HepG2 (cell line): Measurements from ENCODE around the gene ALPL. TPM values are rescaled to one million over a fixed set of nuclear protein-coding genes. Genes with fewer than 3 reads are reported as not detected.

Experiments used
- ATAC-seq: fragments of 200-7000 bp; cut with Tn5 transposase; 3 replicates; pipeline ENCODE4 v1.9.1; 2020; ENCODE audit warnings: mild to moderate bottlenecking, moderate library complexity
- BruUV-seq: library from RNA; stranded (reverse); fragments of 400-500 nt; replicated peaks from 2 replicates; lab custom pipeline; 2021; lab: Mats Ljungman, UMichigan
- CTCF ChIA-PET: fragments of 300-600 bp; formaldehyde crosslinking; extraction: SDS; loops from one replicate; lab custom pipeline; 2021; ENCODE audit warnings: low total read pairs, inconsistent platforms, low intra/inter-chr PET ratio; lab: Yijun Ruan, JAX
- POLR2A ChIA-PET: fragments of 350-600 bp; sonication (Branson Sonifier 250); formaldehyde crosslinking; loops from one replicate; lab custom pipeline; 2020; ENCODE audit warnings: antibody characterized with exemption, inconsistent platforms; lab: Yijun Ruan, JAX
- DNase-seq: peaks from one replicate; pipeline ENCODE4 v3.0.0-alpha.2; 2015; ENCODE audit warnings: low spot score
- FAIRE-seq: peaks from 3 replicates; lab custom pipeline; 2011; peaks lifted over from hg19 to GRCh38; lab: Jason Lieb, UNC
- H2AFZ ChIP-seq: one replicate; pipeline ENCODE4 v1.6.1; 2011; ENCODE audit warnings: low read length, inconsistent platforms
- H3K27ac ChIP-seq: fragments of 300-600 bp; 3 replicates; pipeline ENCODE4 v1.8.0; 2011; ENCODE audit warnings: mixed run types, mild to moderate bottlenecking, mixed read lengths, low read length, inconsistent platforms; ENCODE audit not compliant: insufficient read depth; ENCODE audit errors: extremely low read length
- H3K27me3 ChIP-seq, 2 experiments: fragments of 200-600 bp in 1 of 2; 2 replicates in 1 of 2; 3 replicates in 1 of 2; pipeline versions ENCODE4 v1.6.0 to v1.8.0; 2011; ENCODE audit warnings: low read length in 2 of 2, mild to moderate bottlenecking in 2 of 2, moderate library complexity in 2 of 2, inconsistent platforms in 1 of 2; ENCODE audit not compliant: insufficient read depth in 2 of 2, control insufficient read depth in 1 of 2
- H3K36me3 ChIP-seq, 2 experiments: fragments of 200-600 bp in 1 of 2; replicated peaks in 1 of 2; 2 replicates in 1 of 2; 3 replicates in 1 of 2; pipeline versions ENCODE4 v1.5.1 to v1.8.0; 2011; ENCODE audit warnings: low read length in 2 of 2, inconsistent platforms in 1 of 2; ENCODE audit not compliant: insufficient read depth in 2 of 2, control insufficient read depth in 1 of 2
- H3K4me1 ChIP-seq: 2 replicates; pipeline ENCODE4 v1.5.1; 2012; ENCODE audit warnings: low read length, inconsistent platforms; ENCODE audit not compliant: insufficient read depth
- H3K4me2 ChIP-seq: 2 replicates; pipeline ENCODE4 v1.6.0; 2011; ENCODE audit warnings: low read depth, low read length, inconsistent platforms
- H3K4me3 ChIP-seq, 3 experiments: fragments of 200-600 bp in 1 of 3; sonication (generic), shearing (Covaris generic) in 1 of 3; replicated peaks in 1 of 3; 2 replicates each; pipeline ENCODE4 v1.5.1; 2011 to 2016; ENCODE audit warnings: low read length in 3 of 3, inconsistent platforms in 2 of 3, low read depth in 2 of 3, mild to moderate bottlenecking in 2 of 3, control low read depth in 1 of 3, mixed read lengths in 1 of 3; ENCODE audit not compliant: insufficient read depth in 1 of 3
- H3K79me2 ChIP-seq: one replicate; pipeline ENCODE4 v1.6.1; 2011; ENCODE audit warnings: low read length, inconsistent platforms; ENCODE audit not compliant: insufficient read depth
- H3K9ac ChIP-seq: 2 replicates; pipeline ENCODE4 v1.6.0; 2011; ENCODE audit warnings: mild to moderate bottlenecking, low read depth, low read length, inconsistent platforms; ENCODE audit not compliant: insufficient read depth
- H3K9me3 ChIP-seq: 2 replicates; pipeline ENCODE4 v1.5.1; 2012; ENCODE audit warnings: mild to moderate bottlenecking, low read length
- H4K20me1 ChIP-seq: 2 replicates; pipeline ENCODE4 v1.6.0; 2011; ENCODE audit warnings: inconsistent platforms, mild to moderate bottlenecking, low read length, moderate library complexity; ENCODE audit not compliant: insufficient read depth
- GMEB2 ChIP-seq: IDR thresholded peaks from 2 replicates; pipeline ENCODE4 v1.6.1; 2016; ENCODE audit warnings: missing biosample characterization, missing genetic modification reagents, low read depth
- HMG20A ChIP-seq: IDR thresholded peaks from 2 replicates; pipeline ENCODE4 v1.6.1; 2016; ENCODE audit warnings: borderline replicate concordance
- TFDP1 ChIP-seq: IDR thresholded peaks from 2 replicates; pipeline ENCODE4 v1.6.1; 2016; ENCODE audit warnings: missing compliant biosample characterization, missing genetic modification reagents, borderline replicate concordance
- ZFP41 ChIP-seq: sonication (generic); formaldehyde crosslinking; IDR thresholded peaks from 2 replicates; pipeline ENCODE4 v1.4.0; 2020; ENCODE audit warnings: mild to moderate bottlenecking, missing genetic modification reagents, borderline replicate concordance
- ZNF282 ChIP-seq: fragments of 450-650 bp; IDR thresholded peaks from 2 replicates; pipeline ENCODE4 v1.6.1; 2018; ENCODE audit not compliant: partially characterized antibody
- ZNF460 ChIP-seq: sonication (generic); formaldehyde crosslinking; IDR thresholded peaks from 2 replicates; pipeline ENCODE4 v1.5.1; 2020; ENCODE audit warnings: missing genetic modification reagents, mild to moderate bottlenecking, borderline replicate concordance
- ZNF543 ChIP-seq: sonication (generic); formaldehyde crosslinking; IDR thresholded peaks from 2 replicates; pipeline ENCODE4 v1.4.0; 2020; ENCODE audit warnings: mild to moderate bottlenecking, missing genetic modification reagents
- ZNF768 ChIP-seq: sonication (generic); formaldehyde crosslinking; IDR thresholded peaks from 2 replicates; pipeline ENCODE4 v1.4.0; 2020; ENCODE audit warnings: missing genetic modification reagents
- WGBS: methylation state at CpG from one replicate; pipeline ENCODE4 v1.1.6; 2017; ENCODE audit warnings: low lambda C conversion rate; 5-methylcytosine and 5-hydroxymethylcytosine counted together
- in situ Hi-C: cut with HindIII; loops from 2 replicates; pipeline ENCODE4 v1.10.0; 2017; ENCODE audit warnings: low pct_unique_long_range_greater_than_20kb; ENCODE audit not compliant: extremely low pct_ligation_motif_present
- intact Hi-C: fragments of 100-400 bp; cut with micrococcal nuclease; formaldehyde crosslinking; loops from one replicate; pipeline ENCODE4 v1.10.0; 2022; ENCODE audit not compliant: unreplicated experiment
- polyA plus RNA-seq, 8 experiments: library from polyadenylated mRNA; depleted of rRNA in 3 of 8; stranded (reverse) in 7 of 8; unstranded in 1 of 8; fragments of >200 nt; fragmentation: Illumina TruSeq in 4 of 8; extraction: Trizol in 4 of 8; gene quantifications; 2 replicates each; pipeline versions ENCODE4 v1.2.1 to v1.2.3, GENCODE V29; 2011 to 2016; ENCODE audit warnings: low read depth in 4 of 8, missing spikeins in 1 of 8, mixed read lengths in 1 of 8; ENCODE audit not compliant: insufficient read depth in 1 of 8
- total RNA-seq, 5 experiments: library from RNA; depleted of rRNA; stranded (reverse); fragments of >200 nt; fragmentation: Illumina TruSeq; extraction: Trizol; gene quantifications; 2 replicates each; pipeline ENCODE4 v1.2.3, GENCODE V29; 2016; ENCODE audit warnings: low read depth in 1 of 5

The ALPL gene
- total and polyA plus RNA-seq, 2 of the 13 experiments (the other 11 are each of a cell fraction or from before 2014, with no cell fraction given) = 0.12 TPM; not detected in 1

- Histone ChIP-seq H3K27me3 (no peaks in the 10 kb centered on the region; a peak in 1 of 5 replicates), H3K27ac (no peak overlapping the region), H3K4me3 (no peak overlapping the region), H3K79me2 (peaks cover 11% of the 10 kb centered on the region), H3K4me2 (no peak overlapping the region), H3K9me3 (no peaks in the 10 kb centered on the region), H3K4me1 (peaks cover 30% of the 10 kb centered on the region), H4K20me1 (peaks cover 2% of the 10 kb centered on the region; the same call in 1 of the 2 replicates), H3K9ac (no peak overlapping the region), H3K36me3 (peaks cover 10 to 17% of the 10 kb centered on the region in 2 experiments), H2AFZ (no peak overlapping the region)
- ATAC-seq (no peak), FAIRE-seq (no peak), DNase-seq (no peak)
- no peak for TF ChIP-seq ZFP41
- no peak for TF ChIP-seq ZNF282
- TF ChIP-seq TFDP1 (CRISPR knock-in tag) = no peak
- no peak for TF ChIP-seq HMG20A
- no peak for TF ChIP-seq GMEB2 (CRISPR knock-in tag)
- TF ChIP-seq ZNF460 (CRISPR knock-in tag) = no peak
- peak; percentile 84; the same call in 1 of the 2 replicates for TF ChIP-seq ZNF768 (CRISPR knock-in tag)
- TF ChIP-seq ZNF543 (CRISPR knock-in tag) = 0 out of 2 replicates have a peak, but pooled peaks have one; percentile 8
- 93% methylated on average over 3 of the region's 11 CpGs for WGBS
- ChIA-PET POLR2A (no interaction called here), CTCF (no interaction called here)
- intact Hi-C loops (no loop called here), in situ Hi-C loops (no loop called here)
- BruUV-seq = no TSS peak
Observed at GRCh38 chr1:21624571-21625389, 115.6 kb downstream of the ALPL start.
